DMS 273 (cell line): ENCODE data around the gene GPD1L.
"Not testable (repeated sequence)": the region's sequence is repeated elsewhere in the genome, so short reads cannot be mapped to it uniquely, and the experiment has no call there.

ENCODE experiments used
- DNase-seq: peaks from one replicate; lab custom pipeline; 2025; ENCODE audit not compliant: unreplicated experiment; lab: John Stamatoyannopoulos, UW

Gene GPD1L

GRCh38 chr3:32106132-32106928, at the start of gene GPD1L:
Gene GPD1L, plus strand, starts transcription at chr3:32106620. Its CDS starts 92 bp downstream, at chr3:32106712.
- peak; percentile 97 for DNase-seq

GRCh38 chr3:32058465-32058864, 48.0 kb upstream of the GPD1L start:
- DNase-seq, result not testable (repeated sequence)

GRCh38 chr3:32062950-32063582, 43.4 kb upstream of the GPD1L start:
- no peak for DNase-seq

- no peak for DNase-seq
Observed at GRCh38 chr3:32066686-32067085, 39.7 kb upstream of the GPD1L start.

GRCh38 chr3:32074194-32074593, 32.2 kb upstream of the GPD1L start:
- DNase-seq, result not testable (repeated sequence)

- no peak for DNase-seq
Observed at GRCh38 chr3:32076566-32076965, 29.9 kb upstream of the GPD1L start.

GRCh38 chr3:32077260-32078084, 28.9 kb upstream of the GPD1L start:
- no peak for DNase-seq

GRCh38 chr3:32078085-32078634, 28.3 kb upstream of the GPD1L start:
- DNase-seq, result no peak

GRCh38 chr3:32078864-32079263, 27.6 kb upstream of the GPD1L start:
- DNase-seq, result no peak

- peak; percentile 11 for DNase-seq
Observed at GRCh38 chr3:32082721-32083120, 23.7 kb upstream of the GPD1L start.

- DNase-seq, result no peak
Observed at GRCh38 chr3:32083702-32084270, 22.6 kb upstream of the GPD1L start.

GRCh38 chr3:32084870-32085269, 21.6 kb upstream of the GPD1L start:
- DNase-seq, result no peak

- DNase-seq, result no peak
Observed at GRCh38 chr3:32086464-32086863, 20.0 kb upstream of the GPD1L start.

- DNase-seq, result no peak
Observed at GRCh38 chr3:32089476-32089875, 16.9 kb upstream of the GPD1L start.

- DNase-seq, result no peak
Observed at GRCh38 chr3:32093204-32093603, 13.2 kb upstream of the GPD1L start.

GRCh38 chr3:32095431-32095830, 11.0 kb upstream of the GPD1L start:
- DNase-seq, result no peak

GRCh38 chr3:32097768-32098167, 8.7 kb upstream of the GPD1L start:
- no peak for DNase-seq

GRCh38 chr3:32098528-32098927, 7.9 kb upstream of the GPD1L start:
- no peak for DNase-seq

GRCh38 chr3:32100465-32100864, 6.0 kb upstream of the GPD1L start:
- DNase-seq, result no peak

GRCh38 chr3:32102289-32102688, 4.1 kb upstream of the GPD1L start:
- peak; percentile 7 for DNase-seq

- no peak for DNase-seq
Observed at GRCh38 chr3:32104492-32104891, 1.9 kb upstream of the GPD1L start.
